Measurements from ENCODE around the gene TBX3.

Gene TBX3

GRCh38 chr12:114667669-114668150 is 16.3 kb downstream of the TBX3 start:
- no peak for DNase-seq (ENCODE audit: low read depth)
- H3K4me3 ChIP-seq (ENCODE audit: low read length) = peak overlapping the region; percentile 70
- TF ChIP-seq CTCF (conservative IDR thresholded peaks at IDR 0.05; ENCODE audit: low read length) = no peak

GRCh38 chr12:114666746-114667668 is 17.0 kb downstream of the TBX3 start:
- no peak for TF ChIP-seq CTCF (conservative IDR thresholded peaks at IDR 0.05; ENCODE audit: low read length)
- no peak overlapping the region for H3K4me3 ChIP-seq (ENCODE audit: low read length)
- no peak for DNase-seq (ENCODE audit: low read depth)

GRCh38 chr12:114665411-114666260 is 18.3 kb downstream of the TBX3 start:
- no peak overlapping the region for H3K4me3 ChIP-seq (ENCODE audit: low read length)
- DNase-seq (ENCODE audit: low read depth) = no peak
- TF ChIP-seq CTCF (conservative IDR thresholded peaks at IDR 0.05; ENCODE audit: low read length) = no peak

GRCh38 chr12:114664651-114665320 is 19.2 kb downstream of the TBX3 start:
- H3K4me3 ChIP-seq (ENCODE audit: low read length) = no peak overlapping the region

GRCh38 chr12:114662512-114663177 is 21.3 kb downstream of the TBX3 start:
- DNase-seq (ENCODE audit: low read depth) = peak; percentile 80
- no peak overlapping the region for H3K4me3 ChIP-seq (ENCODE audit: low read length)
- peak; percentile 99 for TF ChIP-seq CTCF (conservative IDR thresholded peaks at IDR 0.05; ENCODE audit: low read length)

More at GRCh38 chr12:114664651-114665320, 19.2 kb downstream of the TBX3 start:
- no peak for TF ChIP-seq CTCF (conservative IDR thresholded peaks at IDR 0.05; ENCODE audit: low read length)
- DNase-seq (ENCODE audit: low read depth) = no peak

GRCh38 chr12:114661245-114661644 is 22.7 kb downstream of the TBX3 start:
- TF ChIP-seq CTCF (conservative IDR thresholded peaks at IDR 0.05; ENCODE audit: low read length) = no peak
- no peak for DNase-seq (ENCODE audit: low read depth)
- no peak overlapping the region for H3K4me3 ChIP-seq (ENCODE audit: low read length)

All from AG10803 (cell line).